ENCODE results near the gene CGNL1.

- TF ChIP-seq CTCF (IDR thresholded peaks at IDR 0.05) (no peak), EP300 (IDR thresholded peaks at IDR 0.05) (no peak), POLR2A (IDR thresholded peaks at IDR 0.05) (no peak), POLR2AphosphoS5 (IDR thresholded peaks at IDR 0.05) (no peak)
Measured at GRCh38 chr15:57500256-57500655, 124.0 kb downstream of the CGNL1 start.

Measured in upper lobe of left lung (tissue), 4 donors.